H1 (cell line): Measurements from ENCODE around the gene CCDC127. TPM values are rescaled to one million over a fixed set of nuclear protein-coding genes. Genes with fewer than 3 reads are reported as not detected.

Experiments used
- CTCF ChIA-PET: fragments of 300-600 bp; sonication (Branson Sonifier 250); formaldehyde crosslinking; loops from one replicate; lab custom pipeline; 2021; ENCODE audit not compliant: partially characterized antibody; lab: Charles Lee
- POLR2A ChIA-PET: fragments of 300-600 bp; sonication (Branson Sonifier 250); formaldehyde crosslinking; loops from one replicate; lab custom pipeline; 2021; ENCODE audit warnings: inconsistent platforms; ENCODE audit not compliant: partially characterized antibody; lab: Charles Lee
- DNase-seq, 2 experiments: peaks; one replicate each; pipeline versions ENCODE4 v3.0.0 to v3.0.0-alpha.2; 2010 to 2022; ENCODE audit warnings: low spot score in 2 of 2, low read depth in 1 of 2, mixed read lengths in 1 of 2
- FAIRE-seq: peaks from 2 replicates; lab custom pipeline; 2011; peaks lifted over from hg19 to GRCh38; lab: Jason Lieb, UNC
- H2AFZ ChIP-seq: 2 replicates; pipeline ENCODE4 v1.8.1; 2012; ENCODE audit warnings: low read length, inconsistent platforms
- H2AK5ac ChIP-seq: 2 replicates; pipeline ENCODE4 v1.6.1; 2013; ENCODE audit warnings: low read depth, low read length
- H2BK120ac ChIP-seq: replicated peaks from 2 replicates; pipeline ENCODE3; 2013; ENCODE audit warnings: low read depth, low read length, inconsistent platforms
- H2BK12ac ChIP-seq: 2 replicates; pipeline ENCODE4 v1.6.1; 2013; ENCODE audit warnings: low read depth, low read length
- H2BK15ac ChIP-seq: 2 replicates; pipeline ENCODE4 v1.6.1; 2013; ENCODE audit warnings: low read length
- H2BK20ac ChIP-seq: 2 replicates; pipeline ENCODE4 v1.6.1; 2013; ENCODE audit warnings: low read length
- H2BK5ac ChIP-seq: 2 replicates; pipeline ENCODE4 v1.6.1; 2013; ENCODE audit warnings: low read depth, low read length
- H3K14ac ChIP-seq: 2 replicates; pipeline ENCODE4 v1.6.1; 2013; ENCODE audit warnings: inconsistent platforms; ENCODE audit not compliant: insufficient read length
- H3K18ac ChIP-seq: 2 replicates; pipeline ENCODE4 v1.6.1; 2013; ENCODE audit warnings: low read length; ENCODE audit errors: extremely low read depth
- H3K23ac ChIP-seq: 2 replicates; pipeline ENCODE4 v1.6.1; 2013; ENCODE audit warnings: inconsistent platforms; ENCODE audit not compliant: insufficient read length
- H3K23me2 ChIP-seq: 2 replicates; pipeline ENCODE4 v1.6.1; 2013; ENCODE audit warnings: low read depth, low read length
- H3K27ac ChIP-seq: 2 replicates; pipeline ENCODE4 v1.6.1; 2011; ENCODE audit warnings: low read depth, low read length, inconsistent platforms
- H3K27me3 ChIP-seq, 4 experiments: replicated peaks in 1 of 4; 1 replicate in 1 of 4; 2 replicates in 3 of 4; pipeline versions ENCODE4 v1.6.1 to v1.8.1; 2011 to 2013; ENCODE audit warnings: low read length in 3 of 4, mild to moderate bottlenecking in 3 of 4, inconsistent platforms in 2 of 4, mixed read lengths in 2 of 4, moderate library complexity in 1 of 4; ENCODE audit not compliant: control insufficient read depth in 3 of 4, insufficient read depth in 3 of 4; ENCODE audit errors: extremely low read depth in 1 of 4
- H3K36me3 ChIP-seq, 4 experiments: 2 replicates each; pipeline versions ENCODE4 v1.6.1 to v1.8.1; 2011 to 2013; ENCODE audit warnings: mild to moderate bottlenecking in 4 of 4, low read length in 3 of 4, moderate library complexity in 2 of 4, control low read depth in 1 of 4, inconsistent platforms in 1 of 4; ENCODE audit not compliant: insufficient read depth in 4 of 4, control insufficient read depth in 2 of 4
- H3K4ac ChIP-seq: replicated peaks from 2 replicates; pipeline ENCODE3; 2013; ENCODE audit warnings: low read length, low read depth, mixed read lengths, inconsistent platforms; ENCODE audit not compliant: insufficient read length
- H3K4me1 ChIP-seq, 4 experiments: replicated peaks in 1 of 4; 1 replicate in 1 of 4; 2 replicates in 3 of 4; pipeline versions ENCODE4 v1.6.1 to v1.8.1; 2011 to 2013; ENCODE audit warnings: low read length in 3 of 4, inconsistent platforms in 2 of 4, mixed read lengths in 1 of 4; ENCODE audit not compliant: insufficient read depth in 4 of 4, control insufficient read depth in 3 of 4
- H3K4me2 ChIP-seq, 2 experiments: 2 replicates each; pipeline versions ENCODE4 v1.6.1 to v1.8.1; 2011 to 2013; ENCODE audit warnings: low read depth in 2 of 2, low read length in 2 of 2, control low read depth in 1 of 2, inconsistent platforms in 1 of 2, mild to moderate bottlenecking in 1 of 2; ENCODE audit not compliant: insufficient read depth in 1 of 2
- H3K4me3 ChIP-seq, 4 experiments: fragments of 200-600, 300-600 bp in 1 of 4; sonication (generic), shearing (Covaris generic), sonication (Bioruptor Twin) in 1 of 4; 2 replicates each; pipeline versions ENCODE4 v1.5.1 to v1.8.1; 2011 to 2016; ENCODE audit warnings: low read length in 4 of 4, low read depth in 3 of 4, control low read depth in 2 of 4, inconsistent platforms in 2 of 4, mild to moderate bottlenecking in 2 of 4, mixed read lengths in 1 of 4, moderate library complexity in 1 of 4; ENCODE audit not compliant: insufficient read depth in 2 of 4; ENCODE audit errors: extremely low read depth in 1 of 4
- H3K56ac ChIP-seq: replicated peaks from 2 replicates; pipeline ENCODE3; 2013; ENCODE audit warnings: low read depth, mild to moderate bottlenecking, mixed read lengths, low read length, inconsistent platforms; ENCODE audit not compliant: insufficient read length
- H3K79me1 ChIP-seq: 2 replicates; pipeline ENCODE4 v1.6.1; 2013; ENCODE audit warnings: low read depth, low read length, control low read depth
- H3K79me2 ChIP-seq, 2 experiments: 2 replicates each; pipeline versions ENCODE4 v1.6.1 to v1.8.1; 2012 to 2013; ENCODE audit warnings: low read length in 2 of 2, mild to moderate bottlenecking in 2 of 2, inconsistent platforms in 1 of 2; ENCODE audit not compliant: insufficient read depth in 2 of 2, control insufficient read depth in 1 of 2
- H3K9ac ChIP-seq, 4 experiments: replicated peaks in 1 of 4; 1 replicate in 1 of 4; 2 replicates in 3 of 4; pipeline versions ENCODE4 v1.6.1 to v1.8.1; 2011 to 2013; ENCODE audit warnings: low read depth in 3 of 4, low read length in 3 of 4, control low read depth in 2 of 4, mild to moderate bottlenecking in 2 of 4, moderate library complexity in 2 of 4, inconsistent platforms in 1 of 4; ENCODE audit errors: extremely low read depth in 1 of 4
- H3K9me3 ChIP-seq, 2 experiments: 2 replicates each; pipeline versions ENCODE4 v1.6.1 to v1.8.1; 2012 to 2013; ENCODE audit warnings: mild to moderate bottlenecking in 2 of 2, moderate library complexity in 2 of 2, control low read depth in 1 of 2, inconsistent platforms in 1 of 2, low read depth in 1 of 2, low read length in 1 of 2, mixed read lengths in 1 of 2; ENCODE audit not compliant: insufficient read depth in 2 of 2
- H4K20me1 ChIP-seq, 2 experiments: replicated peaks in 1 of 2; 2 replicates each; pipeline versions ENCODE3 to v1.8.1; 2011 to 2013; ENCODE audit warnings: inconsistent platforms in 2 of 2, low read length in 2 of 2, mild to moderate bottlenecking in 1 of 2; ENCODE audit not compliant: insufficient read depth in 2 of 2, control insufficient read depth in 1 of 2
- H4K5ac ChIP-seq: 2 replicates; pipeline ENCODE4 v1.6.1; 2013; ENCODE audit warnings: low read length, low read depth, mixed read lengths, inconsistent platforms; ENCODE audit not compliant: insufficient read length
- H4K8ac ChIP-seq: 2 replicates; pipeline ENCODE4 v1.8.0; 2013; ENCODE audit warnings: mild to moderate bottlenecking, moderate library complexity, low read length, inconsistent platforms; ENCODE audit not compliant: insufficient read depth; ENCODE audit errors: extremely low read depth
- H4K91ac ChIP-seq: replicated peaks from 2 replicates; pipeline ENCODE3; 2013; ENCODE audit warnings: low read length, mixed read lengths, inconsistent platforms; ENCODE audit not compliant: insufficient read length
- ASH2L ChIP-seq: fragments of 200-600, 300-600 bp; sonication (generic); IDR thresholded peaks from one replicate; pipeline ENCODE4 v1.7.1; 2017; ENCODE audit warnings: low read length
- ATF3 ChIP-seq: IDR thresholded peaks from 2 replicates; pipeline ENCODE4 v1.6.1; 2011; ENCODE audit warnings: low read depth, mild to moderate bottlenecking, low read length; ENCODE audit not compliant: insufficient read depth
- CBX8 ChIP-seq: fragments of 300-800, 300-1000 bp; sonication (generic); IDR thresholded peaks from 2 replicates; pipeline ENCODE4 v1.7.1; 2016; ENCODE audit warnings: low read depth, low read length, borderline replicate concordance
- CEBPB ChIP-seq: IDR thresholded peaks from 2 replicates; pipeline ENCODE4 v1.6.1; 2012; ENCODE audit warnings: low read depth, low read length
- GABPA ChIP-seq: IDR thresholded peaks from 2 replicates; pipeline ENCODE4 v1.6.1; 2011; ENCODE audit warnings: mild to moderate bottlenecking, low read length, moderate library complexity, borderline replicate concordance; ENCODE audit not compliant: insufficient read depth
- GTF2F1 ChIP-seq: IDR thresholded peaks from 2 replicates; pipeline ENCODE4 v1.6.1; 2012; ENCODE audit warnings: low read depth, low read length, improper control_type of control experiment, borderline replicate concordance
- NANOG ChIP-seq: IDR thresholded peaks from 2 replicates; pipeline ENCODE4 v1.6.1; 2011; ENCODE audit warnings: low read length, low read depth, mild to moderate bottlenecking, inconsistent platforms; ENCODE audit not compliant: insufficient read depth, poor library complexity, severe bottlenecking
- POLR2A ChIP-seq, 2 experiments: IDR thresholded peaks; 1 replicate in 1 of 2; 2 replicates in 1 of 2; pipeline ENCODE4 v1.6.1; 2011; ENCODE audit warnings: low read depth in 2 of 2, low read length in 2 of 2, mild to moderate bottlenecking in 2 of 2; ENCODE audit errors: control extremely low read depth in 1 of 2
- RAD21 ChIP-seq, 2 experiments: IDR thresholded peaks in 1 of 2; conservative IDR thresholded peaks in 1 of 2; 2 replicates each; pipeline ENCODE4 v1.6.1; 2011; ENCODE audit warnings: low read depth in 2 of 2, low read length in 2 of 2, improper control_type of control experiment in 1 of 2, inconsistent platforms in 1 of 2, mild to moderate bottlenecking in 1 of 2, moderate library complexity in 1 of 2
- RFX5 ChIP-seq: IDR thresholded peaks from 2 replicates; pipeline ENCODE4 v1.6.1; 2011; ENCODE audit warnings: low read depth, low read length, improper control_type of control experiment, borderline replicate concordance
- SP4 ChIP-seq: IDR thresholded peaks from 2 replicates; pipeline ENCODE4 v1.6.1; 2012; ENCODE audit warnings: low read length, inconsistent platforms
- TEAD4 ChIP-seq: IDR thresholded peaks from 2 replicates; pipeline ENCODE4 v1.6.1; 2012; ENCODE audit warnings: low read depth, low read length, inconsistent platforms, mixed read lengths
- ZNF274 ChIP-seq: IDR thresholded peaks from 2 replicates; pipeline ENCODE4 v1.7.0; 2012; ENCODE audit warnings: low read length, borderline replicate concordance; ENCODE audit errors: extremely low read depth
- WGBS, 2 experiments: shearing (Covaris generic) in 1 of 2; methylation state at CpG; one replicate each; pipeline versions ENCODE4 v1.1.6 to v1.1.7; 2013 to 2015; ENCODE audit warnings: low lambda C conversion rate in 2 of 2, mixed read lengths in 2 of 2, inconsistent platforms in 1 of 2, low coverage in 1 of 2, missing lambda C conversion rate in 1 of 2; ENCODE audit not compliant: insufficient replicate concordance in 2 of 2, insufficient coverage in 1 of 2, insufficient read length in 1 of 2; ENCODE audit errors: extremely low coverage in 1 of 2, missing lambda C conversion rate in 1 of 2; 5-methylcytosine and 5-hydroxymethylcytosine counted together
- polyA plus RNA-seq, 7 experiments: library from polyadenylated mRNA; depleted of rRNA in 3 of 7; stranded (reverse) in 5 of 7; unstranded in 2 of 7; fragments of >200 nt in 5 of 7; fragments of 200-250 nt in 2 of 7; gene quantifications; 1 replicate in 5 of 7; 2 replicates in 1 of 7; 4 replicates in 1 of 7; pipeline versions ENCODE4 v1.2.1 to v1.2.3, GENCODE V29; 2011 to 2013; ENCODE audit warnings: missing spikeins in 2 of 7, mixed read lengths in 2 of 7
- total RNA-seq: library from RNA; stranded (reverse); fragmentation: NEBNext Ultra II Directional; extraction: Animal tissue kit (Norgen Biotek cat#: 25700); gene quantifications from 2 replicates; pipeline ENCODE4 v1.2.1, GENCODE V29; 2021
- TF ChIP-seq, protein P1 (sequence below): IDR thresholded peaks from 2 replicates; pipeline ENCODE4 v1.6.1; 2012; ENCODE audit warnings: inconsistent platforms

Gene CCDC127
- total and polyA plus RNA-seq, 2 of the 8 experiments (the other 6 are each of a cell fraction or from before 2014, with no cell fraction given): 2.9 to 8.0 TPM

GRCh38 chr5:181160-181559, 36.8 kb downstream of the CCDC127 start:
- Histone ChIP-seq H3K56ac (no peak overlapping the region), H3K18ac (no peak overlapping the region), H4K20me1 (peaks cover 0 to 3% of the 10 kb centered on the region in 2 experiments), H3K4me2 (no peak overlapping the region), H3K79me2 (no peaks in the 10 kb centered on the region), H2AK5ac (no peak overlapping the region), H2BK120ac (no peak overlapping the region), H3K4ac (no peak overlapping the region), H2BK5ac (no peak overlapping the region), H3K9ac (no peak overlapping the region), H4K8ac (no peak overlapping the region), H3K23me2 (no peaks in the 10 kb centered on the region), H4K5ac (no peak overlapping the region), H2BK12ac (no peak overlapping the region), H3K14ac (no peak overlapping the region), H3K27me3 (no peaks in the 10 kb centered on the region), H3K9me3 (no peaks in the 10 kb centered on the region), H2AFZ (no peak overlapping the region), H3K79me1 (no peaks in the 10 kb centered on the region), H4K91ac (no peak overlapping the region), H3K36me3 (peaks cover 9 to 29% (median 13%) of the 10 kb centered on the region in 4 experiments; a peak in 6 of 8 replicates), H3K4me3 (no peak overlapping the region), H3K27ac (no peak overlapping the region), H2BK20ac (no peak overlapping the region), H2BK15ac (no peak overlapping the region)
- WGBS, 2 experiments: 86% methylated on average over 9 of the region's 9 CpGs; no CpG with 5 or more reads in 1 of the 2 experiments
- FAIRE-seq: no peak
- CTCF ChIA-PET: interaction anchor here (1.6 kb wide), 1 partner anchor 10 kb away, joined by 3 read pairs; the partner anchor contains the start of gene LRRC14B
- no peak for DNase-seq
- POLR2A ChIA-PET: interaction anchor here (0.7 to 1.7 kb wide), 3 partner anchors 10 to 12 kb away, joined by 3 to 6 read pairs (median 3); no protein-coding TSS in a partner anchor
- no peak for TF ChIP-seq RFX5
- no peak for TF ChIP-seq ZNF274
- no peak for TF ChIP-seq CBX8
- TF ChIP-seq RAD21 (IDR thresholded peaks at IDR 0.05 in 1 of 2, conservative IDR thresholded peaks at IDR 0.05 in 1 of 2; ENCODE audit: low read depth in 2 of 2, low read length in 2 of 2): no peak
- TF ChIP-seq CEBPB: no peak
- no peak for TF ChIP-seq GTF2F1
- no peak for TF ChIP-seq ATF3
- TF ChIP-seq TEAD4: no peak
- no peak for TF ChIP-seq ASH2L
- TF ChIP-seq NANOG: no peak
- TF ChIP-seq SP4: no peak
- no peak for TF ChIP-seq GABPA
- TF ChIP-seq POLR2A (IDR thresholded peaks at IDR 0.05; ENCODE audit: control extremely low read depth in 1 of 2, low read depth in 2 of 2, low read length in 2 of 2): no peak
- TF ChIP-seq, protein P1, sequence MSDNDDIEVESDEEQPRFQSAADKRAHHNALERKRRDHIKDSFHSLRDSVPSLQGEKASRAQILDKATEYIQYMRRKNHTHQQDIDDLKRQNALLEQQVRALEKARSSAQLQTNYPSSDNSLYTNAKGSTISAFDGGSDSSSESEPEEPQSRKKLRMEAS: no peak
- TF ChIP-seq, all 59 proteins: peak for 0
- no peaks in the 10 kb centered on the region for H3K4me1 ChIP-seq
- no peak overlapping the region for H3K23ac ChIP-seq
